ENCODE measurements around the gene PCCA.

PCCA gene

DNA sequence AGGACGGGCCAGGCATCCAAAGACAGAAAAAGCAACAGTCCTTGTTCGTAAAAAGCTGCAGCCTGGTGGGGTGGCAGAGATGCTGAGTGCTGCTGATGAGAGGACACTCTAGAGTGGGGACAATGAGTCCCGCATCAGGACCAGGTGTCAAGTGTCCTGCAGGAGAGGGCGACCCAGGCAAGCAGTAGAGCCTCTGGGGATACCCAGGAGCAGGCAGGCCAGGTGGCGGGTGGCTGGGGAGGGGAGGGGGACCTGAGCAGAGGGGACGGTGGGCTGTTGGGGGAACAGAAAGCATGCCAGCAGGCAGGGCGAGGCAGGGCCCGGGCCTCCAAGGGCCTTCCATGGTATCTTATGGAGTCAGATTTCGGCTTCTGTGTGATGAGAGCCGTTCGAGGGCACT lies 463.9 kb downstream of the PCCA start:
- Histone ChIP-seq H3K27ac (no peak overlapping the region), H3K4me3 (ENCODE audit: low read depth, low read length) (no peak overlapping the region), H3K27me3 (replicated peaks) (no peaks in the 10 kb centered on the region), H3K36me3 (replicated peaks) (no peaks in the 10 kb centered on the region)
- in situ Hi-C loops (cut with HindIII; ENCODE audit: low pct_ligation_motif_present, low sequenced_read_pairs), result no loop called here
- TF ChIP-seq, protein P1, sequence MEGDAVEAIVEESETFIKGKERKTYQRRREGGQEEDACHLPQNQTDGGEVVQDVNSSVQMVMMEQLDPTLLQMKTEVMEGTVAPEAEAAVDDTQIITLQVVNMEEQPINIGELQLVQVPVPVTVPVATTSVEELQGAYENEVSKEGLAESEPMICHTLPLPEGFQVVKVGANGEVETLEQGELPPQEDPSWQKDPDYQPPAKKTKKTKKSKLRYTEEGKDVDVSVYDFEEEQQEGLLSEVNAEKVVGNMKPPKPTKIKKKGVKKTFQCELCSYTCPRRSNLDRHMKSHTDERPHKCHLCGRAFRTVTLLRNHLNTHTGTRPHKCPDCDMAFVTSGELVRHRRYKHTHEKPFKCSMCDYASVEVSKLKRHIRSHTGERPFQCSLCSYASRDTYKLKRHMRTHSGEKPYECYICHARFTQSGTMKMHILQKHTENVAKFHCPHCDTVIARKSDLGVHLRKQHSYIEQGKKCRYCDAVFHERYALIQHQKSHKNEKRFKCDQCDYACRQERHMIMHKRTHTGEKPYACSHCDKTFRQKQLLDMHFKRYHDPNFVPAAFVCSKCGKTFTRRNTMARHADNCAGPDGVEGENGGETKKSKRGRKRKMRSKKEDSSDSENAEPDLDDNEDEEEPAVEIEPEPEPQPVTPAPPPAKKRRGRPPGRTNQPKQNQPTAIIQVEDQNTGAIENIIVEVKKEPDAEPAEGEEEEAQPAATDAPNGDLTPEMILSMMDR (IDR thresholded peaks at IDR 0.05; ENCODE audit: low read depth, low read length, missing control alignments), result no peak
- no peak for DNase-seq

DNA sequence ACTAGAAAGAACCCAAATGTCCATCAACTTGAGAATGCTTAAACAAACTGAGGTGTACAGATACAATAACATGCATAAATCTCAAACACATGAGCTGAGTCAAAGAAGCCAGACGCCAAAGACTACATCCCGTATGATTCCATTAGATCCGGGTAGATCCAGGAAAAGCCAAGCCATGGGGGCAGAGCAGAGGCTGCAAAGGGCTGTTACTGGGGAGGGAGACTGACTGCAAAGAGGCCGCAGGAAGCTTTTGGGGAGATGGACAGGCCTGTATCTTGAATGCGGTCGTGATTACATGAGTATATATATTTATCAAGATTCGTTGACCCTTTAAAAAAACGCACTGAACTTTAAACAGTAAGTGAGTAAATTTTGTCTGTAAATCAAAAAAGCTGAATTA lies 471.0 kb downstream of the PCCA start:
- TF ChIP-seq, protein P1 (IDR thresholded peaks at IDR 0.05; ENCODE audit: low read depth, low read length, missing control alignments), result no peak
- in situ Hi-C loops (cut with HindIII; ENCODE audit: low pct_ligation_motif_present, low sequenced_read_pairs), result no loop called here
- H3K36me3 ChIP-seq (replicated peaks), result no peaks in the 10 kb centered on the region
- H3K27me3 ChIP-seq (replicated peaks), result no peaks in the 10 kb centered on the region
- no peak overlapping the region for H3K4me3 ChIP-seq (ENCODE audit: low read depth, low read length)
- no peak overlapping the region for H3K27ac ChIP-seq
- no peak for DNase-seq

DNA sequence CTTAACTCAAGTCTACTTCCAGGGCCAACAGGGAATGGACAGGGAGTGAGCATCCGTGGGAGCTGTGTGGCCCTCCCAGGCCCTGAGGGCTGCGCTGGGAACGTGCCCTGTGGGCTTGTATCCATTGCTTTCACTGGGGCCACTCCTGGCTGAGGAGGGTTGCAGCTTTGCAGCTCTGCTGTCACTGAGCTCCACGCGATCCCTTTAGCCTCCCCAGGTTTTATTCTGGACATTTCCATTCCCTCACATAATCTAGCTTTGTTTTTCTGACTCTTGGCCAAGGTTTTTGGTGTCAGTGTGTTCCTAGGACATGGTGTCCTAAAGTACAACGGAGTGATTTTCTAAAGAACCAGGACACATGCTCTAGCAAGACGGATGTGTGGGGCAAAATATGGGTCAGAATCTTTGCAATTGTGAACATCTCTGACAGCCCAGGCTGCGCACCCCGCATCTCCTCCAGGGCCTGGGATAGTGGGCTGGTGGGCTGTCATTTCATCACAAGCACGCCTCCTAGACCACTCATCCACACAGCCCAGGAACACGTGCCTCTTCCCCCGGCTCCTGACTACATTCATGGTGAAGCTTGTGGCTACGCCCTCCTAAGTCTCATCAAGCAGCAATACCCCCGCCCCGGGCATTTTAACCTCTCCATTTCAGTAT lies 471.7 kb downstream of the PCCA start:
- Histone ChIP-seq H3K36me3 (replicated peaks) (no peaks in the 10 kb centered on the region), H3K27me3 (replicated peaks) (no peaks in the 10 kb centered on the region), H3K4me3 (ENCODE audit: low read depth, low read length) (no peak overlapping the region), H3K27ac (no peak overlapping the region)
- TF ChIP-seq, protein P1 (IDR thresholded peaks at IDR 0.05; ENCODE audit: low read depth, low read length, missing control alignments), result no peak
- in situ Hi-C loops (cut with HindIII; ENCODE audit: low pct_ligation_motif_present, low sequenced_read_pairs), result no loop called here
- DNase-seq, result no peak

DNA sequence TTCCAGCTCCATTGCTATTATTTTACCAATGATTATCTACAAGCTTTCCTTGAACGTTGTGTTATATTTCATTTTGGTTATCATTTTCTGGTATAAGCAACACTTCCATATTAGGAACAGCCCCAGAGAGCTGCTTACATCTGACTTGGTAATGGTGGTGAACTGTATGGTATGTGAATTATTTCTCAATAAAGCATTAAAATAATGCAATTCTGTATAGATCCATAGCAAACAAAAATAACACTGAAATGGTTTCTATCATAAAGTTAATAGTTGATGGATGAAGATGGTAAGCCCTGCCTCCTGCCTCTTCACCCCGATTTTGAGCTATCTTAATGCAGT lies 472.2 kb downstream of the PCCA start:
- Histone ChIP-seq H3K27ac (no peak overlapping the region), H3K27me3 (replicated peaks) (no peaks in the 10 kb centered on the region), H3K36me3 (replicated peaks) (no peaks in the 10 kb centered on the region), H3K4me3 (ENCODE audit: low read depth, low read length) (no peak overlapping the region)
- in situ Hi-C loops (cut with HindIII; ENCODE audit: low pct_ligation_motif_present, low sequenced_read_pairs), result no loop called here
- no peak for DNase-seq
- TF ChIP-seq, protein P1 (IDR thresholded peaks at IDR 0.05; ENCODE audit: low read depth, low read length, missing control alignments), result no peak

DNA sequence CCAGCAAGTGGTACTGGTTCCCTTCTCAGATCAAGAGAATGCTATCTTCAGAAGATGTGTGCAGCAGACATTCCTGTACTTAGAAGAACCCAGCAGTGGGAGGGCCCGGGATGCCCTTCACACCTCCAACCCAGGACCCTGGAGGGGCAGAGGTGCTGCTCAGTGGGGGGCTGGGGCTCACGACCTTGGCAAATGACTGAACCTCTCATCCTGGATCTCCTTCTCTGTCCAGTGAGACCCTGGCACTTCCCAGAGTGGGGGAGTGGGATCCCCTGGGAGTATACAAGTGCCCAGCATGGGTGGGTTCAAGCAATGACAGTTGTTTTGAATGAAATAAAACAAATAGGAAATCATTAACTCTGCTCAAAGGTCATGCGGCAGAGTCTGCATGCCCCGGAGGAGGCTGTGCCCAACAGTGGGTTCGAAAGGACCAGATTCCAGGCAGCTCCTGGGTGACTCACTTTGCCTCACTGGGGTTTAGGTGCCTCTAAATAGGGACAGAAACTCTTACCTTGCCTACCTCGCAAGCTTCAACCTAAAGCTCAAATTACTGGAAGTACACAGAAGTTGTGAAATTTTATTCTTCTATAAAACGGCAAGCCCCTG lies 472.8 kb downstream of the PCCA start:
- Histone ChIP-seq H3K4me3 (ENCODE audit: low read depth, low read length) (no peak overlapping the region), H3K36me3 (replicated peaks) (no peaks in the 10 kb centered on the region), H3K27me3 (replicated peaks) (no peaks in the 10 kb centered on the region), H3K27ac (no peak overlapping the region)
- in situ Hi-C loops (cut with HindIII; ENCODE audit: low pct_ligation_motif_present, low sequenced_read_pairs), result no loop called here
- no peak for DNase-seq
- TF ChIP-seq, protein P1 (IDR thresholded peaks at IDR 0.05; ENCODE audit: low read depth, low read length, missing control alignments), result no peak

DNA sequence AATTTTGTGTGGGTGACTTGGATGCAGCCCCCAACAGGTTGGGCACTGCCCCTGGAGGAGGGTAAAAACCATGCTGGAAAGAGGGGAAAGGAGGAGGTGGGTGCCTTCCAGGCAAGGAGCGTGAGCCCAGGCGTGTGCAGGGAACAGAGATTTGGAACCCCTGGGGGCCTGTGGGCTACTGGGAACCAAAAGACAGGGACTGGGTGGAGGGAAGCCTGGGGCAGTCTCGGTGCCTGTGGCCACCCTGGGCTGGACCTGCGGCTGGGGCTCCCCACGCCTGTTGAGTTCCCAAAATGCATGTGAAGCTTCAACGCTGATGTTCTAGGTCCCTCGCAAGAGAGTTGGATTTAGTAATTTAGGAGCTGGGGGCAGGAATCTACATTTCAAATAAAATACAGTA lies 474.9 kb downstream of the PCCA start:
- H3K36me3 ChIP-seq (replicated peaks), result no peaks in the 10 kb centered on the region
- H3K27ac ChIP-seq, result no peak overlapping the region
- in situ Hi-C loops (cut with HindIII; ENCODE audit: low pct_ligation_motif_present, low sequenced_read_pairs), result no loop called here
- TF ChIP-seq, protein P1 (IDR thresholded peaks at IDR 0.05; ENCODE audit: low read depth, low read length, missing control alignments), result no peak
- no peak for DNase-seq
- no peaks in the 10 kb centered on the region for H3K27me3 ChIP-seq (replicated peaks)
- no peak overlapping the region for H3K4me3 ChIP-seq (ENCODE audit: low read depth, low read length)

Measured in brain microvascular endothelial cell (primary cell).